ENCODE measurements around the gene ATXN1.

The ATXN1 gene

GRCh38 chr6:16729744-16730143 lies 31.5 kb downstream of the ATXN1 start:
- Histone ChIP-seq H3K4me3 (ENCODE audit: low read length) (no peak overlapping the region), H3K4me1 (ENCODE audit: control insufficient read depth, insufficient read depth, low read length) (no peaks in the 10 kb centered on the region), H3K9me3 (ENCODE audit: control insufficient read depth, insufficient read depth, low read length) (no peaks in the 10 kb centered on the region), H3K27ac (ENCODE audit: low read length) (no peak overlapping the region), H3K36me3 (ENCODE audit: control insufficient read depth, insufficient read depth, low read length) (no peaks in the 10 kb centered on the region), H3K27me3 (ENCODE audit: control insufficient read depth, insufficient read depth, low read length) (no peaks in the 10 kb centered on the region)
- no peak for DNase-seq (ENCODE audit: low read depth, low spot score)
- WGBS (ENCODE audit: insufficient coverage, insufficient read length): no CpG with 5 or more reads among the region's 8 CpGs

GRCh38 chr6:16729183-16729691 lies 32.0 kb downstream of the ATXN1 start:
- Histone ChIP-seq H3K36me3 (ENCODE audit: control insufficient read depth, insufficient read depth, low read length) (no peaks in the 10 kb centered on the region), H3K9me3 (ENCODE audit: control insufficient read depth, insufficient read depth, low read length) (no peaks in the 10 kb centered on the region), H3K27ac (ENCODE audit: low read length) (no peak overlapping the region), H3K4me3 (ENCODE audit: low read length) (no peak overlapping the region), H3K27me3 (ENCODE audit: control insufficient read depth, insufficient read depth, low read length) (no peaks in the 10 kb centered on the region), H3K4me1 (ENCODE audit: control insufficient read depth, insufficient read depth, low read length) (no peaks in the 10 kb centered on the region)
- WGBS (ENCODE audit: insufficient coverage, insufficient read length): no CpG with 5 or more reads among the region's 7 CpGs
- no peak for DNase-seq (ENCODE audit: low read depth, low spot score)

- no CpG with 5 or more reads among the region's 6 CpGs for WGBS (ENCODE audit: insufficient coverage, insufficient read length)
- no peak overlapping the region for H3K27ac ChIP-seq (ENCODE audit: low read length)
- H3K4me3 ChIP-seq (ENCODE audit: low read length): no peak overlapping the region
- DNase-seq (ENCODE audit: low read depth, low spot score): no peak
- H3K4me1 ChIP-seq (ENCODE audit: control insufficient read depth, insufficient read depth, low read length): no peaks in the 10 kb centered on the region
- H3K9me3 ChIP-seq (ENCODE audit: control insufficient read depth, insufficient read depth, low read length): no peaks in the 10 kb centered on the region
- H3K36me3 ChIP-seq (ENCODE audit: control insufficient read depth, insufficient read depth, low read length): no peaks in the 10 kb centered on the region
- H3K27me3 ChIP-seq (ENCODE audit: control insufficient read depth, insufficient read depth, low read length): no peaks in the 10 kb centered on the region
Observed at GRCh38 chr6:16728513-16729182, 32.6 kb downstream of the ATXN1 start.

- no peak for DNase-seq (ENCODE audit: low read depth, low spot score)
- no peaks in the 10 kb centered on the region for H3K9me3 ChIP-seq (ENCODE audit: control insufficient read depth, insufficient read depth, low read length)
- no peak overlapping the region for H3K27ac ChIP-seq (ENCODE audit: low read length)
- H3K36me3 ChIP-seq (ENCODE audit: control insufficient read depth, insufficient read depth, low read length): no peaks in the 10 kb centered on the region
- H3K4me1 ChIP-seq (ENCODE audit: control insufficient read depth, insufficient read depth, low read length): no peaks in the 10 kb centered on the region
- no peaks in the 10 kb centered on the region for H3K27me3 ChIP-seq (ENCODE audit: control insufficient read depth, insufficient read depth, low read length)
- WGBS (ENCODE audit: insufficient coverage, insufficient read length): no CpG with 5 or more reads among the region's 5 CpGs
- no peak overlapping the region for H3K4me3 ChIP-seq (ENCODE audit: low read length)
Observed at GRCh38 chr6:16727996-16728395, 33.3 kb downstream of the ATXN1 start.

GRCh38 chr6:16725145-16725864 lies 36.0 kb downstream of the ATXN1 start:
- no peak overlapping the region for H3K4me3 ChIP-seq (ENCODE audit: low read length)
- H3K36me3 ChIP-seq (ENCODE audit: control insufficient read depth, insufficient read depth, low read length): no peaks in the 10 kb centered on the region
- WGBS (ENCODE audit: insufficient coverage, insufficient read length): no CpG with 5 or more reads among the region's 7 CpGs
- H3K27ac ChIP-seq (ENCODE audit: low read length): no peak overlapping the region
- no peaks in the 10 kb centered on the region for H3K27me3 ChIP-seq (ENCODE audit: control insufficient read depth, insufficient read depth, low read length)
- DNase-seq (ENCODE audit: low read depth, low spot score): no peak
- H3K9me3 ChIP-seq (ENCODE audit: control insufficient read depth, insufficient read depth, low read length): no peaks in the 10 kb centered on the region
- H3K4me1 ChIP-seq (ENCODE audit: control insufficient read depth, insufficient read depth, low read length): no peaks in the 10 kb centered on the region

- no peak overlapping the region for H3K27ac ChIP-seq (ENCODE audit: low read length)
- WGBS (ENCODE audit: insufficient coverage, insufficient read length): no CpG with 5 or more reads among the region's 3 CpGs
- H3K27me3 ChIP-seq (ENCODE audit: control insufficient read depth, insufficient read depth, low read length): no peaks in the 10 kb centered on the region
- no peaks in the 10 kb centered on the region for H3K4me1 ChIP-seq (ENCODE audit: control insufficient read depth, insufficient read depth, low read length)
- H3K4me3 ChIP-seq (ENCODE audit: low read length): no peak overlapping the region
- no peaks in the 10 kb centered on the region for H3K9me3 ChIP-seq (ENCODE audit: control insufficient read depth, insufficient read depth, low read length)
- no peak for DNase-seq (ENCODE audit: low read depth, low spot score)
- no peaks in the 10 kb centered on the region for H3K36me3 ChIP-seq (ENCODE audit: control insufficient read depth, insufficient read depth, low read length)
Observed at GRCh38 chr6:16723826-16724225, 37.4 kb downstream of the ATXN1 start.

GRCh38 chr6:16723402-16723801 lies 37.9 kb downstream of the ATXN1 start:
- H3K4me1 ChIP-seq (ENCODE audit: control insufficient read depth, insufficient read depth, low read length): no peaks in the 10 kb centered on the region
- no peaks in the 10 kb centered on the region for H3K36me3 ChIP-seq (ENCODE audit: control insufficient read depth, insufficient read depth, low read length)
- WGBS (ENCODE audit: insufficient coverage, insufficient read length): no CpG with 5 or more reads among the region's 2 CpGs
- DNase-seq (ENCODE audit: low read depth, low spot score): no peak
- no peak overlapping the region for H3K27ac ChIP-seq (ENCODE audit: low read length)
- no peaks in the 10 kb centered on the region for H3K27me3 ChIP-seq (ENCODE audit: control insufficient read depth, insufficient read depth, low read length)
- no peak overlapping the region for H3K4me3 ChIP-seq (ENCODE audit: low read length)
- no peaks in the 10 kb centered on the region for H3K9me3 ChIP-seq (ENCODE audit: control insufficient read depth, insufficient read depth, low read length)

GRCh38 chr6:16722630-16723029 lies 38.6 kb downstream of the ATXN1 start:
- no peaks in the 10 kb centered on the region for H3K36me3 ChIP-seq (ENCODE audit: control insufficient read depth, insufficient read depth, low read length)
- WGBS (ENCODE audit: insufficient coverage, insufficient read length): no CpG with 5 or more reads among the region's 3 CpGs
- H3K27ac ChIP-seq (ENCODE audit: low read length): no peak overlapping the region
- no peak overlapping the region for H3K4me3 ChIP-seq (ENCODE audit: low read length)
- H3K9me3 ChIP-seq (ENCODE audit: control insufficient read depth, insufficient read depth, low read length): no peaks in the 10 kb centered on the region
- no peaks in the 10 kb centered on the region for H3K4me1 ChIP-seq (ENCODE audit: control insufficient read depth, insufficient read depth, low read length)
- H3K27me3 ChIP-seq (ENCODE audit: control insufficient read depth, insufficient read depth, low read length): no peaks in the 10 kb centered on the region
- DNase-seq (ENCODE audit: low read depth, low spot score): no peak

- no peak overlapping the region for H3K27ac ChIP-seq (ENCODE audit: low read length)
- H3K36me3 ChIP-seq (ENCODE audit: control insufficient read depth, insufficient read depth, low read length): no peaks in the 10 kb centered on the region
- H3K27me3 ChIP-seq (ENCODE audit: control insufficient read depth, insufficient read depth, low read length): no peaks in the 10 kb centered on the region
- H3K9me3 ChIP-seq (ENCODE audit: control insufficient read depth, insufficient read depth, low read length): no peaks in the 10 kb centered on the region
- H3K4me1 ChIP-seq (ENCODE audit: control insufficient read depth, insufficient read depth, low read length): no peaks in the 10 kb centered on the region
- WGBS (ENCODE audit: insufficient coverage, insufficient read length): no CpG with 5 or more reads among the region's 5 CpGs
- no peak for DNase-seq (ENCODE audit: low read depth, low spot score)
- no peak overlapping the region for H3K4me3 ChIP-seq (ENCODE audit: low read length)
Observed at GRCh38 chr6:16721977-16722376, 39.3 kb downstream of the ATXN1 start.

- no CpG with 5 or more reads among the region's 4 CpGs for WGBS (ENCODE audit: insufficient coverage, insufficient read length)
Observed at GRCh38 chr6:16720861-16721260, 40.4 kb downstream of the ATXN1 start.

More at GRCh38 chr6:16720861-16721260, 40.4 kb downstream of the ATXN1 start:
- DNase-seq (ENCODE audit: low read depth, low spot score): no peak
- Histone ChIP-seq H3K4me3 (ENCODE audit: low read length) (no peak overlapping the region), H3K4me1 (ENCODE audit: control insufficient read depth, insufficient read depth, low read length) (no peaks in the 10 kb centered on the region), H3K27me3 (ENCODE audit: control insufficient read depth, insufficient read depth, low read length) (no peaks in the 10 kb centered on the region), H3K9me3 (ENCODE audit: control insufficient read depth, insufficient read depth, low read length) (no peaks in the 10 kb centered on the region), H3K36me3 (ENCODE audit: control insufficient read depth, insufficient read depth, low read length) (no peaks in the 10 kb centered on the region), H3K27ac (ENCODE audit: low read length) (no peak overlapping the region)
